Thoracic aorta (tissue), 2 donors: ENCODE measurements around the gene FGFR3. TPM values are rescaled to one million over a fixed set of nuclear protein-coding genes. Genes with fewer than 3 reads are reported as not detected.

Experiments
- ATAC-seq: fragments of 150-250 bp; one replicate; pipeline ENCODE4 v1.8.0; 2017; ENCODE audit warnings: low read depth; ENCODE audit not compliant: insufficient number of reproducible peaks, low FRiP score
- DNase-seq: peaks from one replicate; pipeline ENCODE4 v3.0.0-alpha.2; 2020; ENCODE audit warnings: low spot score
- H3K27ac ChIP-seq, 2 donors: fragments of 200-600 bp; sonication (generic); 1 replicate in 1 of 2; 2 replicates in 1 of 2; pipeline ENCODE4 v1.5.1; 2016; ENCODE audit warnings: mild to moderate bottlenecking in 2 of 2, moderate library complexity in 2 of 2
- H3K27me3 ChIP-seq: fragments of 200-600 bp; sonication (generic); replicated peaks from 2 replicates; pipeline ENCODE4 v1.6.0; 2016; ENCODE audit warnings: mild to moderate bottlenecking; ENCODE audit not compliant: insufficient read depth
- H3K36me3 ChIP-seq: fragments of 200-600 bp; sonication (generic); one replicate; pipeline ENCODE4 v1.5.1; 2016
- H3K4me1 ChIP-seq, 2 donors: fragments of 200-600 bp; sonication (generic); 1 replicate in 1 of 2; 2 replicates in 1 of 2; pipeline versions ENCODE4 v1.5.1 to v1.6.0; 2016; ENCODE audit warnings: low read depth in 2 of 2, mild to moderate bottlenecking in 1 of 2; ENCODE audit not compliant: control insufficient read depth in 1 of 2
- H3K4me3 ChIP-seq: fragments of 200-600 bp; sonication (generic); 2 replicates; pipeline ENCODE4 v1.5.1; 2016; ENCODE audit warnings: mild to moderate bottlenecking
- H3K9me3 ChIP-seq: fragments of 200-600 bp; sonication (generic); 2 replicates; pipeline ENCODE4 v1.5.1; 2016
- CTCF ChIP-seq: fragments of 200-600 bp; sonication (generic); IDR thresholded peaks from one replicate; pipeline ENCODE4 v1.5.1; 2019; ENCODE audit warnings: antibody characterized with exemption
- total RNA-seq, 2 donors: library from RNA; depleted of rRNA; stranded (reverse); fragments of >200 nt; gene quantifications; one replicate each; pipeline versions ENCODE4 v1.1.0 to v1.2.3, GENCODE V29; 2016

The FGFR3 gene
- total RNA-seq, 2 donors from 2014 or later = 0.68 to 1.4 TPM

DNA sequence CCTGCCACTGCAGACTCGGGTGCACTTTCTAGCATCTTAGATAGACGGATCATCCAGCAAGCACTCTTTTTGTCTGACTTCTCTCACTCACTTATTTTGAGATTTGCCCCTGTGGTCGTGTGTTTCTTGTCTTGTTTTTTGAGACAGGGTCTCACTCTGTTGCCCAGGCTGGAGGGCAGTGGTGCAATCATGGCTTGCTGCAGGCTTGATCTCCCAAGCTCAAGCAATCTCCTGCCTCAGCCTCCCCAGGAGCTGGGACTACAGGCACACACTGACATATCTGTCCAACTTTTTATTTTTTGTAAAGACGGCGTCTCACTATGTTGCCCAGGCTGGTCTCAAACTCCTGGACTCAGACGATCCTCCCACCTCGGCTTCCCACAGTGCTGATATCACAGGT is 26.7 kb downstream of the FGFR3 start:
- Histone ChIP-seq H3K36me3 (peaks cover 81% of the 10 kb centered on the region), H3K27me3 (no peaks in the 10 kb centered on the region), H3K4me1 (no peaks in the 10 kb centered on the region), H3K9me3 (no peaks in the 10 kb centered on the region), H3K27ac (no peak overlapping the region), H3K4me3 (no peak overlapping the region)
- ATAC-seq (no peak), DNase-seq (no peak)
- TF ChIP-seq CTCF = no peak

DNA sequence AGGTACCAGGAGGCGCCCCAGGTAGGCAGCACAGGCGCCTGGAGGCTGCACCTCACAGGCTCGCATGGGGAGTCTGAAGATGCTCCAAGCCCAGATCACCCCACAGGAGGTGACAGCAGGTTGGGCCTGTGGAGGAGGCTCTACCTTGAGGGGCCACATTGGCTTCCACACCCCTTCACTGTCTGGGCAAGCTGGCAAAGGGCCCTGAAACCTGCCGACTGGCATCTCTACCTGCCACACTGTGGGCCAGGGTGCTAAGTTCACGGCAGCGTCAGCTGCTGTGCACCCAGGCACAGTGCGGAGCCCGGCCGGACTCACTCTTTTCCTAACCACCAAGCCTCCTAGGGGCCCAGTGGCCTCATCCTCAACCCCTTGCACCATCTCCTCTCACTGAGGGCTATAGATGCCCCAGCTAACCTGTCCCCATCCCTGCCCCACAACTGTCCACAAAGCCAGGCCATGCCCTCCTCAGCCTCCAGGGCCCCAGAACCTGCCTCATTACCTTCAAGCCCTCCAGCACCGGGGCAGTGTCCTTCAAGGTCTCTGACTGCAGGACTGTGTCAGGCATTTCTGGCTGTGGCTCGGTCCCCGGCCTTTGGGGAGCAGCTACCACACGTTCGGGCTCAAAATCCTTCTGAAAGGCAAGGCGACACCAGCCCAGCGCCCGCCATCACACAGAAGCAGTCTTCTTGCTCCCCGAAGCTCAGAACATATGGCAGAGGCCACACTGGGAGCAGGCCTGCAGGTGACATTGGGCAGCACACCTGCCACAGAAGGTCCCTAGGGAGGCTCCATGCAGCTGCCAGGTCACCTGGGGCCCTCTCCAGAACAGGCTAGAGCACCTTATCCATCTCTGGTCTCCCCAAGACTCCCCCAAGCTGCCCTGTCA is 28.8 kb downstream of the FGFR3 start:
- no peaks in the 10 kb centered on the region for H3K9me3 ChIP-seq
- no peaks in the 10 kb centered on the region for H3K4me1 ChIP-seq
- H3K36me3 ChIP-seq = peaks cover 65% of the 10 kb centered on the region
- TF ChIP-seq CTCF = no peak
- no peak overlapping the region for H3K4me3 ChIP-seq
- ATAC-seq = no peak
- no peak for DNase-seq
- no peaks in the 10 kb centered on the region for H3K27me3 ChIP-seq
- no peak overlapping the region for H3K27ac ChIP-seq

DNA sequence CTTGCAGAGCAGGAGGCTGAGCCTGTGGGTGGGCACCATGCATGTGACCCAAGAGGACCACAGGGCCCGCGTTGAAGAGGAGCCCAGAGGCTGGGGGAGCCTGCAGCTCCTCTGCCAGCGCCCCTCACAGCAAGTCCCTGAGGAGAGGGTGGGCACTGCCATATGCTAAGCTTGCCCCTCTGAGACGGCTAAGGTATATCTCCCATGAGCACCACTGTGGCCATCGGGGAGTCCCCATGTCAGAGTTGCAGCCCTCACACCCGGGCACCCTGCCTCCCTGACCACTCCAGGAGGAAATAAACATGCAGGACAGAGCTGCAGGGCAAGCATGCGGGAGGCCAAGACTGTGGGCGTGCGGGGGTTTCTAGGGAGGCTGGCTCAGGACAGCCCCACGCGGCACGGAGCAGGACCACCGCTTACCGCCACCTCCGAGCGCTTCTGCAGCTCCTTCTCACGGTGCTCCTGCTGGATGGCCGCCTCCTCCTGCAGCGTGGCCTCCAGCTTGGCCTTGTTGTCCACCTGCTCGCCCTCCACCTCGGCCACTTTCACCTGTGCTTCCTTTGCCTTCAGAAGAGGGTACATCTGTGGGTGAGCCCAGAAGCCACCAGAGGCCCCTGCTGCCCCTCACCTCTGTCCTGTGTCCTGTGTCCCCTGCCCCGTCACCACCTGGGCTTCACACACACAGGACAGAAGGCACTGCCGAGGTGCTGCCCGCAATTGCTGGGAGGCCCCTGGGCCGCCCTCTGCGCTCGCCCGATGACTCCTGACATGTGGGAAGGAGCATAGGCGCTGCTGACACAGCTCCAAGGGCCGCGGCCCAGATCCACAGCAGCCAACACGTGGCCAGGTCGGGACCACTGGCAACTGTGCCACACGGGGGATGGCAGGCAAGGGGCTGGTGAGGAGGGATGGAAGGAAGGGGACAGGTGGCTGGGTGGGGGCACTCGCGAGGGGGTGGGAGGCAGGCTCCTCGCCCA is 29.8 kb downstream of the FGFR3 start:
- DNase-seq (no peak), ATAC-seq (no peak)
- H3K27ac ChIP-seq = no peak overlapping the region
- H3K4me1 ChIP-seq = no peaks in the 10 kb centered on the region
- H3K4me3 ChIP-seq = no peak overlapping the region
- peaks cover 59% of the 10 kb centered on the region for H3K36me3 ChIP-seq
- no peaks in the 10 kb centered on the region for H3K9me3 ChIP-seq
- no peak for TF ChIP-seq CTCF
- no peaks in the 10 kb centered on the region for H3K27me3 ChIP-seq

DNA sequence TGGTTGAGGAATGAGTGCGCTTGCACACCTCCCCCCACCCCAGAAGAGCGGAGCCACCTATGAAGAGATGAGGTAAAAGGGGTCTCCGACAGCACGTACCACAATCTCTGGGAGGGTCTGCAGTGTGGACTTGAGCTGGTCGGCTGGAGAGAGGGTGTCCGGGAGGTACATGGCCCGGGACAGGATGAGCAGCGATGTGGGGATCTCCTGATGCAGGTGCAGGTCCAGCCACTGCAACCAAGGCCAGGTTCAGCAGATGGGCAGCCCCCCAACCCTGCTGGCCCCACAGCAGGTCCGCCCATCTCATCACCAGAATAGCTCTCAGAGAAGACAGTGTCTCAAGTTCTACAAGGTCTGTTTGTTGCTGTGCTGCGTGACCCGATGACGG is 30.4 kb downstream of the FGFR3 start:
- no peaks in the 10 kb centered on the region for H3K27me3 ChIP-seq
- H3K36me3 ChIP-seq = peaks cover 57% of the 10 kb centered on the region
- DNase-seq = no peak
- H3K9me3 ChIP-seq = no peaks in the 10 kb centered on the region
- no peak overlapping the region for H3K4me3 ChIP-seq
- no peak overlapping the region for H3K27ac ChIP-seq
- H3K4me1 ChIP-seq = no peaks in the 10 kb centered on the region
- TF ChIP-seq CTCF = no peak
- no peak for ATAC-seq

DNA sequence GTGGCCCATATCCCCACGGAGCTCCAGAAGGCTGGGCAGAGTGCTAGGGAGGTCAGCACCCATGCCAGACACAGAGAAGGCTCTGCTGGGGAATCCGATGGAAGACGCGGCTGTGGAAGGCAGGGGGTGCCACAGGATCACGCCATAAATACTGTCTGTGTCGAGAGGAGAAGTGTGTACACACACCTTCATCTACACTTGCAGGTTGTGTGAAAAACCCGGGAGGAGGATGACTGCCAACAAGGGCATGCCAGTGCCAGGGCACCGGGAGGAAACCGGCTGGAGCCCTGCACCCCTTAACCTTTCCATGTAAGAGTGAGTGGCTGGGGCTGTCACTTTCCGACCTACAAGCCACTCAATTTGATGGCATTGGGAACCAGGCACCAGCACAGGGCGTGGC is 31.7 kb downstream of the FGFR3 start:
- ATAC-seq (no peak), DNase-seq (no peak)
- Histone ChIP-seq H3K4me3 (no peak overlapping the region), H3K27me3 (no peaks in the 10 kb centered on the region), H3K9me3 (no peaks in the 10 kb centered on the region), H3K4me1 (no peaks in the 10 kb centered on the region), H3K27ac (no peak overlapping the region), H3K36me3 (peaks cover 49% of the 10 kb centered on the region)
- TF ChIP-seq CTCF = no peak
